HEK293 (cell line): ENCODE data around the gene KLK10.

ENCODE experiments used
- CTCF ChIA-PET: fragments of 350-600 bp; formaldehyde crosslinking; extraction: SDS; loops from one replicate; lab custom pipeline; 2021; ENCODE audit warnings: antibody characterized with exemption; lab: Yijun Ruan, JAX
- POLR2A ChIA-PET: fragments of 300-600 bp; formaldehyde crosslinking; extraction: SDS; loops from one replicate; lab custom pipeline; 2020; ENCODE audit warnings: antibody characterized with exemption, inconsistent platforms; lab: Yijun Ruan, JAX
- H3K27ac ChIP-seq: fragments of 200-500 bp; sonication (Bioruptor generic); 2 replicates; pipeline ENCODE4 v1.5.1; 2014; ENCODE audit warnings: low read depth, low read length, control low read depth, inconsistent platforms; ENCODE audit errors: extremely low read depth
- H3K36me3 ChIP-seq, 2 experiments: fragments of 200-500 bp in 1 of 2; sonication (Bioruptor generic) in 1 of 2; 1 replicate in 1 of 2; 2 replicates in 1 of 2; pipeline ENCODE4 v1.5.1; 2014 to 2017; ENCODE audit warnings: inconsistent platforms in 2 of 2, low read length in 2 of 2; ENCODE audit not compliant: control insufficient read depth in 2 of 2, insufficient read depth in 1 of 2
- H3K4me1 ChIP-seq: fragments of 200-500 bp; sonication (Bioruptor generic); 2 replicates; pipeline ENCODE4 v1.5.1; 2014; ENCODE audit warnings: mild to moderate bottlenecking, low read length, inconsistent platforms; ENCODE audit not compliant: control insufficient read depth, insufficient read depth
- H3K4me3 ChIP-seq: 2 replicates; pipeline ENCODE4 v1.5.1; 2011; ENCODE audit warnings: low read depth, mild to moderate bottlenecking, control low read depth, low read length, moderate library complexity
- H3K9me3 ChIP-seq: fragments of 200-500 bp; sonication (Bioruptor generic); 2 replicates; pipeline ENCODE4 v1.5.1; 2014; ENCODE audit warnings: low read depth, low read length, inconsistent platforms; ENCODE audit not compliant: control insufficient read depth, insufficient read depth
- KLF16 ChIP-seq: fragments of 450-650 bp; formaldehyde crosslinking; IDR thresholded peaks from 2 replicates; pipeline ENCODE4 v1.5.1; 2017; ENCODE audit warnings: missing biosample characterization, missing genetic modification characterization
- MYNN ChIP-seq: fragments of 450-650 bp; formaldehyde crosslinking; IDR thresholded peaks from 2 replicates; pipeline ENCODE4 v1.5.1; 2016; ENCODE audit warnings: missing biosample characterization, missing genetic modification characterization, borderline replicate concordance
- MZF1 ChIP-seq: fragments of 450-650 bp; formaldehyde crosslinking; IDR thresholded peaks from 2 replicates; pipeline ENCODE4 v1.5.1; 2017; ENCODE audit warnings: missing biosample characterization, missing genetic modification characterization, borderline replicate concordance
- SALL2 ChIP-seq: fragments of 450-650 bp; formaldehyde crosslinking; IDR thresholded peaks from 2 replicates; pipeline ENCODE4 v1.5.0; 2017; ENCODE audit warnings: missing biosample characterization, mild to moderate bottlenecking, missing genetic modification characterization, borderline replicate concordance
- TRIM28 ChIP-seq: IDR thresholded peaks from 2 replicates; pipeline ENCODE4 v1.6.1; 2011; ENCODE audit warnings: low read length, control low read depth, borderline replicate concordance
- WT1 ChIP-seq: fragments of 450-650 bp; formaldehyde crosslinking; IDR thresholded peaks from 2 replicates; pipeline ENCODE4 v1.5.1; 2016; ENCODE audit warnings: missing biosample characterization, missing genetic modification characterization
- ZBTB17 ChIP-seq: fragments of 450-650 bp; formaldehyde crosslinking; IDR thresholded peaks from 2 replicates; pipeline ENCODE4 v1.5.1; 2016; ENCODE audit warnings: missing biosample characterization, missing genetic modification characterization
- ZBTB44 ChIP-seq: fragments of 450-650 bp; IDR thresholded peaks from 2 replicates; pipeline ENCODE4 v1.5.1; 2018; ENCODE audit warnings: missing biosample characterization, mild to moderate bottlenecking, missing genetic modification characterization
- ZEB2 ChIP-seq: fragments of 450-650 bp; formaldehyde crosslinking; IDR thresholded peaks from 2 replicates; pipeline ENCODE4 v1.5.1; 2016; ENCODE audit warnings: missing biosample characterization, missing genetic modification characterization
- ZNF18 ChIP-seq: fragments of 450-650 bp; formaldehyde crosslinking; IDR thresholded peaks from 2 replicates; pipeline ENCODE4 v1.5.1; 2016; ENCODE audit warnings: missing biosample characterization, missing genetic modification characterization
- ZNF19 ChIP-seq: fragments of 450-650 bp; formaldehyde crosslinking; IDR thresholded peaks from 2 replicates; pipeline ENCODE4; 2016; ENCODE audit warnings: missing biosample characterization, missing genetic modification characterization, low read depth
- ZNF221 ChIP-seq: fragments of 450-650 bp; formaldehyde crosslinking; IDR thresholded peaks from 2 replicates; pipeline ENCODE4 v1.5.1; 2017; ENCODE audit warnings: missing biosample characterization, missing genetic modification characterization, borderline replicate concordance
- ZNF26 ChIP-seq: fragments of 450-650 bp; formaldehyde crosslinking; IDR thresholded peaks from 2 replicates; pipeline ENCODE4 v1.5.1; 2016; ENCODE audit warnings: missing biosample characterization, missing genetic modification characterization
- ZNF311 ChIP-seq: fragments of 450-650 bp; formaldehyde crosslinking; IDR thresholded peaks from 2 replicates; pipeline ENCODE4 v1.5.1; 2017; ENCODE audit warnings: missing biosample characterization, missing genetic modification characterization, borderline replicate concordance
- ZNF366 ChIP-seq: fragments of 450-650 bp; formaldehyde crosslinking; conservative IDR thresholded peaks from 2 replicates; pipeline ENCODE4 v1.5.1; 2016; ENCODE audit warnings: missing biosample characterization, missing genetic modification characterization
- ZNF416 ChIP-seq: fragments of 450-650 bp; formaldehyde crosslinking; IDR thresholded peaks from 2 replicates; pipeline ENCODE4 v1.5.1; 2016; ENCODE audit warnings: missing biosample characterization, missing genetic modification characterization
- ZNF488 ChIP-seq: fragments of 450-650 bp; formaldehyde crosslinking; IDR thresholded peaks from 2 replicates; pipeline ENCODE4 v1.5.1; 2016; ENCODE audit warnings: missing biosample characterization, missing genetic modification characterization
- ZNF544 ChIP-seq: fragments of 450-650 bp; formaldehyde crosslinking; IDR thresholded peaks from 2 replicates; pipeline ENCODE4 v1.5.0; 2017; ENCODE audit warnings: missing biosample characterization, missing genetic modification characterization
- ZNF571 ChIP-seq: fragments of 450-650 bp; formaldehyde crosslinking; IDR thresholded peaks from 2 replicates; pipeline ENCODE4 v1.5.0; 2017; ENCODE audit warnings: missing biosample characterization, missing genetic modification characterization
- ZNF707 ChIP-seq: fragments of 450-650 bp; formaldehyde crosslinking; IDR thresholded peaks from 2 replicates; pipeline ENCODE4 v1.5.1; 2016; ENCODE audit warnings: missing biosample characterization, missing genetic modification characterization
- ZNF76 ChIP-seq: fragments of 450-650 bp; formaldehyde crosslinking; IDR thresholded peaks from 2 replicates; pipeline ENCODE4; 2016; ENCODE audit warnings: low read depth, missing biosample characterization, missing genetic modification characterization, borderline replicate concordance
- ZNF768 ChIP-seq: fragments of 450-650 bp; formaldehyde crosslinking; IDR thresholded peaks from 2 replicates; pipeline ENCODE4 v1.5.1; 2018; ENCODE audit warnings: missing biosample characterization, mild to moderate bottlenecking, missing genetic modification characterization
- ZNF843 ChIP-seq: fragments of 450-650 bp; formaldehyde crosslinking; IDR thresholded peaks from 2 replicates; pipeline ENCODE4 v1.5.1; 2016; ENCODE audit warnings: missing biosample characterization, missing genetic modification characterization

Gene KLK10

GRCh38 chr19:51060973-51061372 is 41.5 kb upstream of the KLK10 start:
- TF ChIP-seq ZNF311 (tag by site-specific recombination) (peak; percentile 62; the same call in 1 of the 2 replicates), MZF1 (tag by site-specific recombination) (no peak), ZBTB17 (tag by site-specific recombination) (peak; percentile 98), ZNF366 (tag by site-specific recombination) (peak; percentile 96)
- TF ChIP-seq, all 188 proteins: peak for 3
- no peaks in the 10 kb centered on the region for H3K4me1 ChIP-seq
- ChIA-PET CTCF (no interaction called here), POLR2A (no interaction called here)
- H3K27ac ChIP-seq: no peak overlapping the region
- no peaks in the 10 kb centered on the region for H3K9me3 ChIP-seq
- no peak overlapping the region for H3K4me3 ChIP-seq
- H3K36me3 ChIP-seq: no peaks in the 10 kb centered on the region

GRCh38 chr19:51060336-51060735 is 40.8 kb upstream of the KLK10 start:
- H3K4me3 ChIP-seq: no peak overlapping the region
- H3K36me3 ChIP-seq: no peaks in the 10 kb centered on the region
- no peaks in the 10 kb centered on the region for H3K4me1 ChIP-seq
- CTCF ChIA-PET: interaction anchor here (0.9 kb wide), 1 partner anchor 36 kb away, joined by 3 read pairs; no protein-coding TSS in a partner anchor
- TF ChIP-seq ZNF544 (tag by site-specific recombination) (no peak), ZNF221 (tag by site-specific recombination) (no peak), ZBTB44 (tag by site-specific recombination) (no peak), ZNF76 (no peak)
- TF ChIP-seq, all 188 proteins: peak for 0
- Histone ChIP-seq H3K9me3 (no peaks in the 10 kb centered on the region), H3K27ac (no peak overlapping the region)
- POLR2A ChIA-PET: no interaction called here

- no peaks in the 10 kb centered on the region for H3K4me1 ChIP-seq
- POLR2A ChIA-PET: interaction anchor here (0.6 kb wide), 1 partner anchor 42 kb away, joined by 9 read pairs; no protein-coding TSS in a partner anchor
- CTCF ChIA-PET: interaction anchor here (0.9 to 1.0 kb wide), 2 partner anchors 37 to 38 kb away, joined by 3 read pairs; no protein-coding TSS in a partner anchor
- TF ChIP-seq ZNF416 (no peak), SALL2 (tag by site-specific recombination) (no peak), ZEB2 (tag by site-specific recombination) (no peak), ZNF544 (tag by site-specific recombination) (no peak), WT1 (tag by site-specific recombination) (no peak), ZNF488 (tag by site-specific recombination) (no peak), ZNF18 (tag by site-specific recombination) (no peak), ZNF26 (tag by site-specific recombination) (no peak), KLF16 (no peak), ZNF19 (no peak), ZNF707 (tag by site-specific recombination) (no peak), ZNF843 (tag by site-specific recombination) (no peak), ZNF571 (tag by site-specific recombination) (no peak), MYNN (tag by site-specific recombination) (no peak), TRIM28 (no peak), ZNF768 (no peak)
Measured at GRCh38 chr19:51059715-51060114, 40.2 kb upstream of the KLK10 start.

More at GRCh38 chr19:51059715-51060114, 40.2 kb upstream of the KLK10 start:
- no peaks in the 10 kb centered on the region for H3K9me3 ChIP-seq
- no peaks in the 10 kb centered on the region for H3K36me3 ChIP-seq
- H3K27ac ChIP-seq: no peak overlapping the region
- no peak overlapping the region for H3K4me3 ChIP-seq
